Measurements from ENCODE around the gene BAIAP2. TPM values are rescaled to one million over a fixed set of nuclear protein-coding genes. Genes with fewer than 3 reads are reported as not detected.

Gene BAIAP2
- total and polyA plus RNA-seq, 2 of the 13 experiments (the other 11 are each of a cell fraction or from before 2014, with no cell fraction given): 22.5 to 24.0 TPM

DNA sequence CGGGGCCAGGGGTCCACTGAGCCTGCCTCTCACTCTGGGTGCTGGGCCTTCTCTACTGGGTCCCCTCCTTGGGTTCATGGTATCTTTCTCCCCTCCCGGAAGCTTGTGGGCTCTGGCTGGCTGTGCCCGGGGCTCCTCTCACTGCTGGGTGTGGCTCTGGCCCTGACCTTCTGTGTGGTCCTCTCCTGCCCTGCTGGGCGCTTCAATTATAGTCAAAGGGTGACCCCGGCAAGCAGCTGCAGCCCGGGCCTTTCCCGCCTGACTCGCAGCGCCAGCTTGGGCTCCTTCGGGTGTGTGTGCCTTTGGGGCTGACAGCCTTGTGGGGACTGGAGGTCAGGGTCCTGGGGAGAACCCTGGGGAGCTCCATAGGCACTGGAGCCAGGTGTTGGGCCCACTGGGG, 76.1 kb downstream of the BAIAP2 start (continued):
- TF ChIP-seq, protein P1, sequence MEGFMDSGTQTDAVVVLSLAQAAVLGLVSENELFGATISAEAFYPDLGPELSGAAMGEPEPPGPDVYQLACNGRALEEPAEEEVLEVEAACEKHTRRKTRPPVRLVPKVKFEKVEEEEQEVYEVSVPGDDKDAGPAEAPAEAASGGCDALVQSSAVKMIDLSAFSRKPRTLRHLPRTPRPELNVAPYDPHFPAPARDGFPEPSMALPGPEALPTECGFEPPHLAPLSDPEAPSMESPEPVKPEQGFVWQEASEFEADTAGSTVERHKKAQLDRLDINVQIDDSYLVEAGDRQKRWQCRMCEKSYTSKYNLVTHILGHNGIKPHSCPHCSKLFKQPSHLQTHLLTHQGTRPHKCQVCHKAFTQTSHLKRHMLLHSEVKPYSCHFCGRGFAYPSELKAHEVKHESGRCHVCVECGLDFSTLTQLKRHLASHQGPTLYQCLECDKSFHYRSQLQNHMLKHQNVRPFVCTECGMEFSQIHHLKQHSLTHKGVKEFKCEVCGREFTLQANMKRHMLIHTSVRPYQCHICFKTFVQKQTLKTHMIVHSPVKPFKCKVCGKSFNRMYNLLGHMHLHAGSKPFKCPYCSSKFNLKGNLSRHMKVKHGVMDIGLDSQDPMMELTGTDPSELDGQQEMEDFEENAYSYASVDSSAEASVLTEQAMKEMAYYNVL (CRISPR knock-in tag; IDR thresholded peaks at IDR 0.05; ENCODE audit: borderline replicate concordance): no peak
- no peak for TF ChIP-seq NRL (CRISPR knock-in tag; IDR thresholded peaks at IDR 0.05; ENCODE audit: borderline replicate concordance)
- TF ChIP-seq ZMAT3 (CRISPR knock-in tag; conservative IDR thresholded peaks at IDR 0.05): no peak
- TF ChIP-seq ZBTB7B (CRISPR knock-in tag; IDR thresholded peaks at IDR 0.05): no peak
- TF ChIP-seq HOXA5 (CRISPR knock-in tag; IDR thresholded peaks at IDR 0.05): no peak
- TF ChIP-seq SRSF9 (IDR thresholded peaks at IDR 0.05; ENCODE audit: borderline replicate concordance, insufficient read depth, low read depth, low read length, poor library complexity, severe bottlenecking): no peak
- no peak for TF ChIP-seq GABPA (IDR thresholded peaks at IDR 0.05; ENCODE audit: low read depth, low read length)
- no peak for TF ChIP-seq GABPA (CRISPR knock-in tag; IDR thresholded peaks at IDR 0.05; ENCODE audit: low read depth)
- TF ChIP-seq, protein P2, sequence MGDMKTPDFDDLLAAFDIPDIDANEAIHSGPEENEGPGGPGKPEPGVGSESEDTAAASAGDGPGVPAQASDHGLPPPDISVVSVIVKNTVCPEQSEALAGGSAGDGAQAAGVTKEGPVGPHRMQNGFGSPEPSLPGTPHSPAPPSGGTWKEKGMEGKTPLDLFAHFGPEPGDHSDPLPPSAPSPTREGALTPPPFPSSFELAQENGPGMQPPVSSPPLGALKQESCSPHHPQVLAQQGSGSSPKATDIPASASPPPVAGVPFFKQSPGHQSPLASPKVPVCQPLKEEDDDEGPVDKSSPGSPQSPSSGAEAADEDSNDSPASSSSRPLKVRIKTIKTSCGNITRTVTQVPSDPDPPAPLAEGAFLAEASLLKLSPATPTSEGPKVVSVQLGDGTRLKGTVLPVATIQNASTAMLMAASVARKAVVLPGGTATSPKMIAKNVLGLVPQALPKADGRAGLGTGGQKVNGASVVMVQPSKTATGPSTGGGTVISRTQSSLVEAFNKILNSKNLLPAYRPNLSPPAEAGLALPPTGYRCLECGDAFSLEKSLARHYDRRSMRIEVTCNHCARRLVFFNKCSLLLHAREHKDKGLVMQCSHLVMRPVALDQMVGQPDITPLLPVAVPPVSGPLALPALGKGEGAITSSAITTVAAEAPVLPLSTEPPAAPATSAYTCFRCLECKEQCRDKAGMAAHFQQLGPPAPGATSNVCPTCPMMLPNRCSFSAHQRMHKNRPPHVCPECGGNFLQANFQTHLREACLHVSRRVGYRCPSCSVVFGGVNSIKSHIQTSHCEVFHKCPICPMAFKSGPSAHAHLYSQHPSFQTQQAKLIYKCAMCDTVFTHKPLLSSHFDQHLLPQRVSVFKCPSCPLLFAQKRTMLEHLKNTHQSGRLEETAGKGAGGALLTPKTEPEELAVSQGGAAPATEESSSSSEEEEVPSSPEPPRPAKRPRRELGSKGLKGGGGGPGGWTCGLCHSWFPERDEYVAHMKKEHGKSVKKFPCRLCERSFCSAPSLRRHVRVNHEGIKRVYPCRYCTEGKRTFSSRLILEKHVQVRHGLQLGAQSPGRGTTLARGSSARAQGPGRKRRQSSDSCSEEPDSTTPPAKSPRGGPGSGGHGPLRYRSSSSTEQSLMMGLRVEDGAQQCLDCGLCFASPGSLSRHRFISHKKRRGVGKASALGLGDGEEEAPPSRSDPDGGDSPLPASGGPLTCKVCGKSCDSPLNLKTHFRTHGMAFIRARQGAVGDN (CRISPR knock-in tag; IDR thresholded peaks at IDR 0.05): no peak
- TF ChIP-seq, protein P3, sequence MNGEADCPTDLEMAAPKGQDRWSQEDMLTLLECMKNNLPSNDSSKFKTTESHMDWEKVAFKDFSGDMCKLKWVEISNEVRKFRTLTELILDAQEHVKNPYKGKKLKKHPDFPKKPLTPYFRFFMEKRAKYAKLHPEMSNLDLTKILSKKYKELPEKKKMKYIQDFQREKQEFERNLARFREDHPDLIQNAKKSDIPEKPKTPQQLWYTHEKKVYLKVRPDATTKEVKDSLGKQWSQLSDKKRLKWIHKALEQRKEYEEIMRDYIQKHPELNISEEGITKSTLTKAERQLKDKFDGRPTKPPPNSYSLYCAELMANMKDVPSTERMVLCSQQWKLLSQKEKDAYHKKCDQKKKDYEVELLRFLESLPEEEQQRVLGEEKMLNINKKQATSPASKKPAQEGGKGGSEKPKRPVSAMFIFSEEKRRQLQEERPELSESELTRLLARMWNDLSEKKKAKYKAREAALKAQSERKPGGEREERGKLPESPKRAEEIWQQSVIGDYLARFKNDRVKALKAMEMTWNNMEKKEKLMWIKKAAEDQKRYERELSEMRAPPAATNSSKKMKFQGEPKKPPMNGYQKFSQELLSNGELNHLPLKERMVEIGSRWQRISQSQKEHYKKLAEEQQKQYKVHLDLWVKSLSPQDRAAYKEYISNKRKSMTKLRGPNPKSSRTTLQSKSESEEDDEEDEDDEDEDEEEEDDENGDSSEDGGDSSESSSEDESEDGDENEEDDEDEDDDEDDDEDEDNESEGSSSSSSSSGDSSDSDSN (CRISPR knock-in tag; IDR thresholded peaks at IDR 0.05): no peak
- no peak for TF ChIP-seq EHMT2 (IDR thresholded peaks at IDR 0.05; ENCODE audit: borderline replicate concordance, low read depth, low read length)
